Ovary (tissue), 9 donors: ENCODE measurements around the gene TEF. TPM values are rescaled to one million over a fixed set of nuclear protein-coding genes. Genes with fewer than 3 reads are reported as not detected.
A peak's percentile ranks its signal among the peaks of the same experiment; 100 is the strongest.

ENCODE experiments used
- DNase-seq, 5 donors: peaks; one replicate each; pipeline ENCODE4 v3.0.0-alpha.2; 2019 to 2020
- H3K27ac ChIP-seq, 2 donors: fragments of 200-600 bp; one replicate each; pipeline versions ENCODE4 v1.5.1 to v1.8.0; 2019 to 2022
- H3K27me3 ChIP-seq: fragments of 200-600 bp; one replicate; pipeline ENCODE4 v1.8.0; 2022
- H3K36me3 ChIP-seq: fragments of 200-600 bp; sonication (generic); one replicate; pipeline ENCODE4 v1.5.1; 2019
- H3K4me1 ChIP-seq: one replicate; pipeline ENCODE4 v1.8.1; 2013; ENCODE audit warnings: mild to moderate bottlenecking, moderate library complexity; ENCODE audit not compliant: insufficient read depth
- H3K4me3 ChIP-seq: fragments of 200-600 bp; sonication (generic); one replicate; pipeline ENCODE4 v1.5.1; 2017
- H3K9me3 ChIP-seq, 2 donors: fragments of 200-600 bp in 1 of 2; sonication (generic) in 1 of 2; one replicate each; pipeline versions ENCODE4 v1.5.1 to v1.8.1; 2013 to 2019; ENCODE audit warnings: mild to moderate bottlenecking in 1 of 2, moderate library complexity in 1 of 2
- CTCF ChIP-seq, 3 donors: fragments of 450-650 bp in 2 of 3; fragments of 200-600 bp in 1 of 3; IDR thresholded peaks; one replicate each; pipeline versions ENCODE4 v1.5.1 to v1.8.0; 2016 to 2022; ENCODE audit warnings: antibody characterized with exemption in 3 of 3, mild to moderate bottlenecking in 1 of 3
- EP300 ChIP-seq: sonication (generic); formaldehyde crosslinking; IDR thresholded peaks from one replicate; pipeline ENCODE4 v1.6.1; 2017; ENCODE audit warnings: antibody characterized with exemption
- POLR2A ChIP-seq: fragments of 450-650 bp; IDR thresholded peaks from one replicate; pipeline ENCODE4 v1.6.1; 2017; ENCODE audit warnings: antibody characterized with exemption, mild to moderate bottlenecking, moderate library complexity
- WGBS, 3 donors: extraction: QIAGEN DNeasy Blood & Tissue Kit in 1 of 3; methylation state at CpG; one replicate each; pipeline versions ENCODE4 v1.1.5 to v1.1.7; 2013 to 2017; 5-methylcytosine and 5-hydroxymethylcytosine counted together
- intact Hi-C, 4 donors: fragments of 100-400 bp; cut with DNase I; formaldehyde crosslinking; loops; one replicate each; pipeline versions ENCODE4 v1.11.0 to v1.15.1; 2022 to 2023
- polyA plus RNA-seq, 2 donors: library from polyadenylated mRNA; stranded (reverse); fragments of 200-250 nt in 1 of 2; fragments of 350-450 nt in 1 of 2; fragmentation: Illumina TruSeq in 1 of 2; extraction: RNeasy Lipid Tissue Mini Kit (QIAGEN cat#74804) in 1 of 2; gene quantifications; one replicate each; pipeline ENCODE4 v1.2.3, GENCODE V29; 2013 to 2014
- total RNA-seq, 7 donors: library from RNA; depleted of rRNA in 2 of 7; stranded (reverse); fragments of >200 nt in 2 of 7; fragmentation: NEBNext Ultra II Directional in 3 of 7; extraction: Animal tissue kit (Norgen Biotek cat#: 25700) in 3 of 7; gene quantifications; one replicate each; pipeline versions ENCODE4 v1.1.0 to v1.2.4, GENCODE V29; 2016 to 2023
- donor health status: DM: no; HTN: no; CAD: no; lungs with moderate emphysema.
- donor health status: DM: no; HTN: no; CAD: no.
- donor health status: Bipolar disorder and iron deficiency.
- donor health status: DM: yes; HTN: yes; CAD: no.
- donor health status: DM: no; HTN: no; CAD: no.
- donor health status: DM: yes; HTN: yes; CAD: no.

Gene TEF
- total and polyA plus RNA-seq, 9 donors, result 10.8 to 64.6 (median 42.8) TPM

GRCh38 chr22:41367039-41367679 is 14.6 kb upstream of the TEF start:
- H3K9me3 ChIP-seq, result no peaks in the 10 kb centered on the region
- DNase-seq, result peak; percentile 98 to 99 (median 99)
- 0 to 1% (median 1%) methylated on average over 15 to 21 of the region's 21 CpGs for WGBS, 3 donors
- H3K4me1 ChIP-seq, result peaks cover 18% of the 10 kb centered on the region
- H3K36me3 ChIP-seq, result no peaks in the 10 kb centered on the region
- TF ChIP-seq EP300 (peak; percentile 27), POLR2A (peak; percentile 54), CTCF (IDR thresholded peaks at IDR 0.05) (peak in 2 of 3 donors; percentile 45 to 50)
- no peaks in the 10 kb centered on the region for H3K27me3 ChIP-seq
- peak overlapping the region; percentile 62 for H3K4me3 ChIP-seq
- intact Hi-C loops, result no loop called here
- H3K27ac ChIP-seq, result peak overlapping the region; percentile 50 to 60

DNA sequence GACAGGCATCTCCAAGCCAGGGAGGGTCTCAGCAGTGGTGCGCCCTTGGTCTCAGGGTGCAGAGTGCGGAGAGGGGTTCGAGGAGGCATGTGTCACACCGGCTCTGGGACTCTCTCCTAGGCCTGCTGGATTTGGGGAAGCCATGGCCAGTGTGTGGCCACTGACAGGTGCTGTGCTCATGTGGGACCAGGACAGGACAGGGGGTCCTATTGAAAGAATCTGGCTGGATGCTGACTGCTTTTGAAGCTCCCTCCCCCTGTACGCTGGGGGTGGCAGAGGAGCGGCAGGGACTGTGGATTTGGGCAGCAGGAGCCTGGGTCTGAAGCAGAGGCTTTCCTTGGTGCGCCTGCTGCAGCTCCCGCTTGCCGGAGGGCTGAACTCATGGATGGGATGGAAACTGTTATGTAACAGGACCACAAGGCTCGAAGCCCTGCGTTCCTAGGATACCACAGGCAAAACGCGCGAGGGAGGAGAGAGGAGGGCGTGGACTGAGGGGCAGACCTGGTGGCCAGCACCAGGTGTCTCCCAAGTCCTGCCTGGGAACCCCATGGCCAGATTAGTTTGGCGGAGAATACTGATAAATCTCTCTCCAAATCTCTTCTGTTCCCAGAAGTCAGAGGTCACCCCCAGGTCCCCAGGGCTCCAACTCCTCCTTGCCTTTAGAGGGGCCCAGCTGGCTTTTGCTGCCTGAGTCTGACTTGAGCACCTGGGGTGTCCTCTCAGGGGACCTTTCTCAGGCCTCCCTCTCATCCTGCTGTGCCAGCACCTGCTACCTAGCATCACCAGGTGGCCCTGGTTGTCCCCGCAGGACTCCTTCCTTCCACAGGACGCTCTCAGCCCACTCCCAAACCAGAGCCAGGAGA is 13.8 kb upstream of the TEF start:
- Histone ChIP-seq H3K36me3 (no peaks in the 10 kb centered on the region), H3K27me3 (no peaks in the 10 kb centered on the region), H3K27ac (peak overlapping the region; percentile 50 to 60), H3K4me3 (peak overlapping the region; percentile 62), H3K9me3 (no peaks in the 10 kb centered on the region), H3K4me1 (peaks cover 18% of the 10 kb centered on the region)
- TF ChIP-seq EP300 (no peak), CTCF (IDR thresholded peaks at IDR 0.05) (peak in 1 of 3 donors; percentile 3), POLR2A (peak; percentile 38)
- peak; percentile 63 to 74 (median 72) for DNase-seq
- whole genome bisulfite sequencing, 3 donors, result 8 to 14% (median 10%) methylated on average over 18 of the region's 18 CpGs
- intact Hi-C loops, result no loop called here

- no peaks in the 10 kb centered on the region for H3K27me3 ChIP-seq
- 20 to 45% (median 29%) methylated on average over 17 to 19 of the region's 19 CpGs for WGBS, 3 donors
- no peaks in the 10 kb centered on the region for H3K9me3 ChIP-seq
- intact Hi-C loops, result no loop called here
- H3K4me3 ChIP-seq, result peak overlapping the region; percentile 62
- no peaks in the 10 kb centered on the region for H3K36me3 ChIP-seq
- no peak for TF ChIP-seq EP300
- no peak for TF ChIP-seq POLR2A
- TF ChIP-seq CTCF (IDR thresholded peaks at IDR 0.05), result no peak
- peaks cover 18% of the 10 kb centered on the region for H3K4me1 ChIP-seq
- H3K27ac ChIP-seq, result peak overlapping the region; percentile 50 to 60
- DNase-seq, result peak in 3 of 5 donors; percentile 29 to 47 (median 46)
These were observed 13.0 kb upstream of the TEF start for GRCh38 chr22:41368543-41369423.

GRCh38 chr22:41369424-41369745 is 12.4 kb upstream of the TEF start:
- TF ChIP-seq EP300 (no peak), POLR2A (no peak), CTCF (IDR thresholded peaks at IDR 0.05) (no peak)
- Histone ChIP-seq H3K4me3 (peak overlapping the region; percentile 62), H3K27me3 (no peaks in the 10 kb centered on the region), H3K36me3 (no peaks in the 10 kb centered on the region), H3K4me1 (peaks cover 18% of the 10 kb centered on the region), H3K9me3 (no peaks in the 10 kb centered on the region), H3K27ac (peak overlapping the region in 1 of 2 donors; percentile 60)
- intact Hi-C loops, result no loop called here
- WGBS, 3 donors, result 10 to 25% (median 19%) methylated on average over 3 of the region's 3 CpGs
- no peak for DNase-seq
